Spinal cord (tissue), 10 donors: ENCODE results near the gene TAB2. TPM values are rescaled to one million over a fixed set of nuclear protein-coding genes. Genes with fewer than 3 reads are reported as not detected.

ENCODE experiments used
- DNase-seq, 6 donors: peaks; one replicate each; pipeline versions ENCODE4 v3.0.0 to v3.0.0-alpha.2; 2013 to 2015; ENCODE audit warnings: low spot score in 6 of 6, low read depth in 4 of 6
- H3K27ac ChIP-seq: one replicate; pipeline ENCODE4 v1.5.1; 2013; ENCODE audit warnings: low read depth, low read length, control low read depth
- H3K27me3 ChIP-seq: one replicate; pipeline ENCODE4 v1.6.1; 2013; ENCODE audit warnings: low read length; ENCODE audit not compliant: control insufficient read depth, insufficient read depth
- H3K36me3 ChIP-seq: one replicate; pipeline ENCODE4 v1.6.1; 2013; ENCODE audit warnings: low read length; ENCODE audit not compliant: control insufficient read depth, insufficient read depth
- H3K4me1 ChIP-seq: one replicate; pipeline ENCODE4 v1.6.1; 2013; ENCODE audit warnings: low read length; ENCODE audit not compliant: control insufficient read depth, insufficient read depth
- H3K4me3 ChIP-seq: one replicate; pipeline ENCODE4 v1.5.1; 2013; ENCODE audit warnings: low read depth, low read length, control low read depth
- H3K9me3 ChIP-seq: one replicate; pipeline ENCODE4 v1.6.1; 2013; ENCODE audit warnings: low read length; ENCODE audit not compliant: control insufficient read depth, insufficient read depth
- WGBS: methylation state at CpG from one replicate; pipeline ENCODE4 v1.1.5; 2013; ENCODE audit warnings: missing lambda C conversion rate; ENCODE audit not compliant: insufficient coverage; 5-methylcytosine and 5-hydroxymethylcytosine counted together
- polyA plus RNA-seq, 2 donors: library from polyadenylated mRNA; unstranded; fragments of 120-200 nt; gene quantifications; one replicate each; pipeline ENCODE4 v1.2.1, GENCODE V29; 2013; ENCODE audit not compliant: insufficient read length in 2 of 2
- total RNA-seq, 2 donors: library from RNA; depleted of rRNA in 1 of 2; stranded (reverse); fragments of 120-200 nt in 1 of 2; fragments of >200 nt in 1 of 2; gene quantifications; one replicate each; pipeline versions ENCODE4 v1.2.3 to v1.2.4, GENCODE V29; 2013 to 2014
- donor health status: healthy.

TAB2 gene
- total and polyA plus RNA-seq, 4 donors, result 57.6 to 69.7 (median 61.5) TPM

- 90% methylated on average over 2 of the region's 3 CpGs for WGBS
- H3K9me3 ChIP-seq, result no peaks in the 10 kb centered on the region
- H3K4me3 ChIP-seq, result no peak overlapping the region
- H3K27ac ChIP-seq, result no peak overlapping the region
- DNase-seq, result no peak
- no peaks in the 10 kb centered on the region for H3K27me3 ChIP-seq
- H3K36me3 ChIP-seq, result no peaks in the 10 kb centered on the region
- H3K4me1 ChIP-seq, result no peaks in the 10 kb centered on the region
These were observed 43.0 kb downstream of the TAB2 start for GRCh38 chr6:149360536-149360935.

- Histone ChIP-seq H3K27me3 (no peaks in the 10 kb centered on the region), H3K9me3 (no peaks in the 10 kb centered on the region), H3K4me3 (no peak overlapping the region), H3K4me1 (no peaks in the 10 kb centered on the region), H3K36me3 (no peaks in the 10 kb centered on the region), H3K27ac (no peak overlapping the region)
- WGBS, result 94% methylated on average over 2 of the region's 5 CpGs
- DNase-seq, result no peak
These were observed 44.8 kb downstream of the TAB2 start for GRCh38 chr6:149362289-149362688.

GRCh38 chr6:149363154-149363553, 45.6 kb downstream of the TAB2 start:
- Histone ChIP-seq H3K27me3 (no peaks in the 10 kb centered on the region), H3K4me1 (no peaks in the 10 kb centered on the region), H3K9me3 (no peaks in the 10 kb centered on the region), H3K4me3 (no peak overlapping the region), H3K36me3 (no peaks in the 10 kb centered on the region), H3K27ac (no peak overlapping the region)
- no CpG with 5 or more reads among the region's 1 CpG for WGBS
- no peak for DNase-seq

GRCh38 chr6:149364557-149364956, 47.0 kb downstream of the TAB2 start:
- H3K27me3 ChIP-seq, result no peaks in the 10 kb centered on the region
- no peak overlapping the region for H3K27ac ChIP-seq
- no peak overlapping the region for H3K4me3 ChIP-seq
- H3K4me1 ChIP-seq, result no peaks in the 10 kb centered on the region
- H3K9me3 ChIP-seq, result no peaks in the 10 kb centered on the region
- no peak for DNase-seq
- no CpG with 5 or more reads among the region's 2 CpGs for WGBS
- H3K36me3 ChIP-seq, result no peaks in the 10 kb centered on the region

GRCh38 chr6:149365197-149365596, 47.7 kb downstream of the TAB2 start:
- H3K36me3 ChIP-seq, result no peaks in the 10 kb centered on the region
- no peak overlapping the region for H3K4me3 ChIP-seq
- no peaks in the 10 kb centered on the region for H3K9me3 ChIP-seq
- no peak for DNase-seq
- H3K4me1 ChIP-seq, result no peaks in the 10 kb centered on the region
- no peaks in the 10 kb centered on the region for H3K27me3 ChIP-seq
- no peak overlapping the region for H3K27ac ChIP-seq

GRCh38 chr6:149366267-149366921, 48.9 kb downstream of the TAB2 start:
- no CpG with 5 or more reads among the region's 4 CpGs for WGBS
- no peaks in the 10 kb centered on the region for H3K27me3 ChIP-seq

GRCh38 chr6:149368065-149368464, 50.6 kb downstream of the TAB2 start:
- DNase-seq, result no peak
- H3K27ac ChIP-seq, result no peak overlapping the region
- no peak overlapping the region for H3K4me3 ChIP-seq
- no peaks in the 10 kb centered on the region for H3K4me1 ChIP-seq
- WGBS, result no CpG with 5 or more reads among the region's 1 CpG
- no peaks in the 10 kb centered on the region for H3K27me3 ChIP-seq
- H3K9me3 ChIP-seq, result no peaks in the 10 kb centered on the region
- no peaks in the 10 kb centered on the region for H3K36me3 ChIP-seq

More at GRCh38 chr6:149366267-149366921, 48.9 kb downstream of the TAB2 start:
- H3K4me1 ChIP-seq, result no peaks in the 10 kb centered on the region
- DNase-seq, result no peak
- no peak overlapping the region for H3K4me3 ChIP-seq
- H3K27ac ChIP-seq, result no peak overlapping the region
- H3K36me3 ChIP-seq, result no peaks in the 10 kb centered on the region
- no peaks in the 10 kb centered on the region for H3K9me3 ChIP-seq

GRCh38 chr6:149371154-149371553, 53.6 kb downstream of the TAB2 start:
- H3K27ac ChIP-seq, result no peak overlapping the region
- H3K9me3 ChIP-seq, result no peaks in the 10 kb centered on the region

GRCh38 chr6:149372062-149372461, 54.5 kb downstream of the TAB2 start:
- WGBS, result no CpG with 5 or more reads among the region's 2 CpGs
- H3K4me1 ChIP-seq, result no peaks in the 10 kb centered on the region
- no peaks in the 10 kb centered on the region for H3K9me3 ChIP-seq
- no peak overlapping the region for H3K4me3 ChIP-seq
- no peaks in the 10 kb centered on the region for H3K27me3 ChIP-seq
- no peak for DNase-seq
- H3K36me3 ChIP-seq, result peaks cover 2% of the 10 kb centered on the region
- H3K27ac ChIP-seq, result no peak overlapping the region

More at GRCh38 chr6:149371154-149371553, 53.6 kb downstream of the TAB2 start:
- DNase-seq, result no peak
- no peaks in the 10 kb centered on the region for H3K27me3 ChIP-seq
- H3K4me3 ChIP-seq, result no peak overlapping the region
- no peaks in the 10 kb centered on the region for H3K4me1 ChIP-seq
- peaks cover 2% of the 10 kb centered on the region for H3K36me3 ChIP-seq

GRCh38 chr6:149373511-149373910, 56.0 kb downstream of the TAB2 start:
- Histone ChIP-seq H3K36me3 (peaks cover 8% of the 10 kb centered on the region), H3K9me3 (no peaks in the 10 kb centered on the region), H3K4me1 (no peaks in the 10 kb centered on the region), H3K27me3 (no peaks in the 10 kb centered on the region), H3K4me3 (no peak overlapping the region), H3K27ac (no peak overlapping the region)
- DNase-seq, result no peak
- no CpG with 5 or more reads among the region's 2 CpGs for WGBS
